Stimulated activated CD8-positive, alpha-beta memory T cell treated with anti-CD3 and anti-CD28 coated beads, Interleukin-12 subunit alpha, Interleukin-12 subunit beta, amount 100 ng/mL, for 4 hours (primary cell): ENCODE results near the gene SH3D19.

Experiments
- DNase-seq: peaks from one replicate; pipeline ENCODE4 v3.0.0-alpha.2; 2020; ENCODE audit warnings: low read depth

Gene SH3D19, protein sequence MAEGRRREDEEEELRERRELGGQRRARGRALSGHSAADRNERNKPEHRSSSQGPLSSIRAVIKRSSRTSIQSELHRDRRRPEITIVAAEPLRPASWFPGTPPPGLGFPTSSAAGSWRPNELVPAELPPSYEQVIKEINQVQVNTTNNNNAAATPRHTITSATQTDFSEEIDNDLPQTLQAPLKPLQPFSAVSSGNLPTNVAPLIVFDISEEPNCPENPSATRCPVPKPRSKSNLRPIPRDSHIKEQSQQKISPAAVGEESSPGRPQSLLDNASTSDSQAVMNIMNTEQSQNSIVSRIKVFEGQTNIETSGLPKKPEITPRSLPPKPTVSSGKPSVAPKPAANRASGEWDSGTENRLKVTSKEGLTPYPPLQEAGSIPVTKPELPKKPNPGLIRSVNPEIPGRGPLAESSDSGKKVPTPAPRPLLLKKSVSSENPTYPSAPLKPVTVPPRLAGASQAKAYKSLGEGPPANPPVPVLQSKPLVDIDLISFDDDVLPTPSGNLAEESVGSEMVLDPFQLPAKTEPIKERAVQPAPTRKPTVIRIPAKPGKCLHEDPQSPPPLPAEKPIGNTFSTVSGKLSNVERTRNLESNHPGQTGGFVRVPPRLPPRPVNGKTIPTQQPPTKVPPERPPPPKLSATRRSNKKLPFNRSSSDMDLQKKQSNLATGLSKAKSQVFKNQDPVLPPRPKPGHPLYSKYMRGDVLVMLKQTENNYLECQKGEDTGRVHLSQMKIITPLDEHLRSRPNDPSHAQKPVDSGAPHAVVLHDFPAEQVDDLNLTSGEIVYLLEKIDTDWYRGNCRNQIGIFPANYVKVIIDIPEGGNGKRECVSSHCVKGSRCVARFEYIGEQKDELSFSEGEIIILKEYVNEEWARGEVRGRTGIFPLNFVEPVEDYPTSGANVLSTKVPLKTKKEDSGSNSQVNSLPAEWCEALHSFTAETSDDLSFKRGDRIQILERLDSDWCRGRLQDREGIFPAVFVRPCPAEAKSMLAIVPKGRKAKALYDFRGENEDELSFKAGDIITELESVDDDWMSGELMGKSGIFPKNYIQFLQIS

DNA sequence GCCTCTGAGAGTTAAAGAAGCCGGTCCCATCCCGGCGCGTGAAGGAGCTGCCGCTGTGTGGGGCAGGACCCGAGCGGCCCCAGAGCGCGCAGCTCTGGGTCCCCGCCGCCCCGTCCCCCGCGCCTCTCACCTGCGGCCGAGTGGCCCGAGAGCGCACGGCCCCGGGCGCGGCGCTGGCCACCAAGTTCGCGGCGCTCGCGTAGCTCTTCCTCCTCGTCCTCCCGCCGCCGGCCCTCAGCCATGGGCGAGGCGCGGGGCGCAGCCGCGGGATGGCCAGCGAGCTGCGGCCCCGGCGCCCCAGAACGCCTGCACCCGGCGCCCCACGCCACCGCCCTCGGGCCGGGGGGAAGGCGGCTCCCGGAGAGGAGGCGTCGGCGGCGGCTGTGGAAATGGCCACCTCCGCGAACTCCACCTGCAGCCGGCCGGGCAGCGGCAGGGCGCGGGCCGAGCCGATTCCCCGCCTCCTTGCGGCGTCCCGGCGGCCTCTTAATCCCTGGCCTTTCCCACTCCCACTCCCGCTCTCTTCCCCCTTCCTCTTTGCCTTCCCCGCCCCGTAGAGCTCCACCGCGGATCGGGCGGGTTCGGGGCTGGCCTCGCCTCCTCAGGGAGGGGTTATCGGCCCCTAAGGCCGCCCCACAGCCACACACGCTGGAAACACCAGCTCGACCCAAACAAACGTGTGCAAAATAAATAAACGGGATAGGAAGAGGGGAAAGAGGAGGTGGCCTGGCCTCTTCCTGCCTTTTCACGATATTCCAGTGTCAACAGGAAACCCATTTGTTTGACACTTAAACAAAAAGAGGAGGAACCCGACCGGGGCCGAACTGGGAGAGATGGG is at the start of gene SH3D19:
SH3D19 (minus strand) TSS at position 495 of the 838 bp plus-strand sequence; CDS start at position 242, 253 bp downstream.
- no peak for DNase-seq

DNA sequence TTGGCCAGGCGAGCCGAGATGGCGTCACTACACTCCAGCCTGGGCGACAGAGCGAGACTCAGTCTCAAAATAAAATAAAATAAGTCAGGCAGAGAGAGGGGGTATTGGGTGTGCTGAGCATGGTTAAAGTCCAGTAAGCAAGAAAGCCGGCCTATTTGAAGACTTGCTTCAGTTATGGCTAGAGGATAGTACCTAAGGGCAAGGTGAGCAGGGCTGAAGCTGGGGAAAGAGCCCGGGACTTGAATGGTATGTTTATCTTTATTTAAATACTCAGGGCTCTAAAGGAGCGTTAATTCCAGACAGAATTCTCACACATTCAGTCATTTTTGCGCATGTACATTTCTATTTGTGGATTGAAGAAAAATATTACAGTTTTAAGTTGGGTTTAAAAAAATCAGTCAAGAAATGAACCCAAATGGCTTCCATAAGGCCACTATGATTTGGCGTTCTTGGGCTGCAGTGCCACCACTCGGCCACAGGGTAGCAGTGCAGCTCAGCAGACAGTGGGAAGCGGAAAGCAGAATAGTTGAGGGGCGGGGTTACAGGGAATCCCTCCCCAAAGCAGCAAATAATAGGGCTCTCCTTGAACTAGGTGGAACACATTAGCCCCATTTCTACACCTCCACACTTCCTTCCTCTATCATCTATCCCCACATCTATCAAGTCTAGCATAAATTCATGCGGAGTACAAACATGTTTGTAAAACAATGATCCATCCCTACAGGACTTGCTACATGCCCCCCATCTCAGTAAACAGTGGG is 37.2 kb upstream of the SH3D19 start:
- peak; percentile 36 for DNase-seq

DNA sequence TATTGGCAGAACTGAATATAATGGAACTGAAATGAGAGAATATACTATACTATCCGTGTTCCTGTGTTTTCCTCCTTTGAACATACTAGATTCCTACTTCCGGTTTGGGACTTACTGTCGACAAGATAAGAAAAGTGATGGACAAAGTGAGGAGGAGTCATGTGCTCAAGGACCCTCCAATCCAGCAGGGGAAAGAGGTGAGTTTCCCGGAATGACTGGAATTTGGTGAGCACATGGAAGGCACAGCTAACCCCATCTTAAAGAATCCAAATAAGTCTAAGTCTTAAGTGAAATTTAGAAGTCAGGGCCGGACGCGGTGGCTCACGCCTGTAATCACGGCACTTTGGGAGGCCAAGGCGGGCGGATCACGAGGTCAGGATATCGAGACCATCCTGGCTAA is 36.6 kb upstream of the SH3D19 start:
- no peak for DNase-seq

DNA sequence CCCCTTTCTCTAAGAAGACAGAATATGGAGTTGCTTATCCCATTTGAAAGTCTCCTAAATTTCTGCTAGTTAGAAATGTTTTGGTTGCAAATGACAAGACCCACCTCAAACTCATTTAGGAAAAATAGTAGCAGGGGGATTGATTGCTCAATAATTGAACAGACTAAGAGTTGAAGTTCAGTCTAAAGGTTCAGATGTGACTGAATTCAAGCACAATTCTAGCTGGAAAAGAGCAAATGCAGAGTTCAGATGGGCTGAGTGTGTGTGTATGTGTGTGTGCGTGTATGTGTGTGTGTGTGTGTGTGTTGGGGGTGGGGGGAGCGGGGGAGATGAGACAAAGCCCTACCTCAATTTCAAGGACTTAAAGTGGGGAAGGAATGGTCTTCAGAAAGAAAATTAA is 35.7 kb upstream of the SH3D19 start:
- DNase-seq, result no peak

DNA sequence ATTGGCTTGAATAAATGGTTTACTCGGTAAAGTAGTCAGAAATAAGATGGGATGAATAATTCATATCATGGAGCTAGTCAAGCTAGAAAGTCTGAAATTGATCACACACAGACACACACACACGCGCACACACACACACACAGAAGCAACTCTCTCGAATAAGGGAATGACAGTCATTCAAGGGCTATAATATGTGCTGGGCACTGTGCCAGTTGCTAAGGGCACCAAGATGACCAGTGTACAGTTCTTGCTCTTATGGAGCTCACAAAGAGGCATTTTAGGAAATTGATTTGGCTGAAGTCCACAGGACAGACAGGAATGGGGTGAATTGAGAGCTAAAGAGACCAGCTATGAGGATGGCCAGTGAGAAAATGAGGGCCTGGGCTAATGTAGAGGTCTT is 34.2 kb upstream of the SH3D19 start:
- DNase-seq, result no peak

DNA sequence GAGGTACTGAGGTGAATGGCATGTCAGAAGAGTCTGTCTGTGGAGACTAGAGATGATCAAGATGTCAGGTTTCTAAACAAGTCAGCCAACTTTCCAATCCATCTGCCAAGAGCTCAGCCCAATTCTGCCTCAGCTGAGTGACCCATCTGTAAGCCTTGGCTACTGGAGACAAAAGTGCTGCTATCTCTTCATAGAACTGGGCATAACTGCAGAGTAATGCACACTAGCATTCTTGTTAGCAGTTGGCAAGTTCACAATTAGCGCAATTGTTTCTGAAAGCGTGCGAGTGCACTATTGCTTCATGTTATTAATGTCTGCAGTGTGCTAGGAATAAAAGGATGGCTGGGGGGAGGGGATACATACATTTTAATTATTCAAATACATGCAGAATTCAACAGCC is 32.9 kb upstream of the SH3D19 start:
- no peak for DNase-seq

DNA sequence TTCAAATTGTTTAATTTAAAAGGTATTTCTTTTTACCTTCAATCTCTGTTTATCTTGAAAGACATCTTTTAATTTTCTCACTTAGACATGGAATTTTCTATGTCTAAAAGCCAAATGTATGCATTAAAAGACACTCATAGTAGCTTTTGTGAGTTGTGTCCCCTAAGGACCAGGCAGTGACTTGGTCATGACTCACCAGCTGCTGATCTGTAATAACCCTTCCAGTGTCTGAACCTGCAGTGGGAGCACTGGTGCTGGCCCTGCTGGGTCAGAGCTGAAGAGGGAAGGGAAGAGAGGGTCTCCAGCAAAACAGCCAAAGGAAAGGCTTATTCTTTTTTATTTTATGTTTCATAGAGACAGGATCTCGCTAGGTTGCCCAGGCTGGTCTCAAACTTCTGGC is 31.1 kb upstream of the SH3D19 start:
- DNase-seq, result no peak

DNA sequence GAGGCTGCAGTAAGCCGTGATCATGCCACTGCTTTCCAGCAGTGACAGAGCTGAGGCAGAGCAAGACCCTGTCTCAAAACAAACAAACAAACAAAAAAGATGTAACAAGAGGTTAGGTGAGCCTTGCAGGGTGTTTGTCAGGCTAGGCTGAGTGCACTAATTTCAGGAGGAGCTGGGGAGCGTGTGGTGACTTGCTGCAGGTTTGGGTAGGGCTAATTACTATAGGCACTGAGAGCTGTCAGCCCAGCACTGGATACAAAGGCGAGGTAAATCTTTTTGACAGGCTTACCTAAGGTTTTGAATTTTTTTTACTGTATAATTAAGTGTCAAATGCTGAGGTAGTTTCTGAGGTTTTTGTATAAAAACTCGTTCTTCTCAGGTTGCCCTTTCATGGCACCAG is 29.8 kb upstream of the SH3D19 start:
- DNase-seq, result no peak

DNA sequence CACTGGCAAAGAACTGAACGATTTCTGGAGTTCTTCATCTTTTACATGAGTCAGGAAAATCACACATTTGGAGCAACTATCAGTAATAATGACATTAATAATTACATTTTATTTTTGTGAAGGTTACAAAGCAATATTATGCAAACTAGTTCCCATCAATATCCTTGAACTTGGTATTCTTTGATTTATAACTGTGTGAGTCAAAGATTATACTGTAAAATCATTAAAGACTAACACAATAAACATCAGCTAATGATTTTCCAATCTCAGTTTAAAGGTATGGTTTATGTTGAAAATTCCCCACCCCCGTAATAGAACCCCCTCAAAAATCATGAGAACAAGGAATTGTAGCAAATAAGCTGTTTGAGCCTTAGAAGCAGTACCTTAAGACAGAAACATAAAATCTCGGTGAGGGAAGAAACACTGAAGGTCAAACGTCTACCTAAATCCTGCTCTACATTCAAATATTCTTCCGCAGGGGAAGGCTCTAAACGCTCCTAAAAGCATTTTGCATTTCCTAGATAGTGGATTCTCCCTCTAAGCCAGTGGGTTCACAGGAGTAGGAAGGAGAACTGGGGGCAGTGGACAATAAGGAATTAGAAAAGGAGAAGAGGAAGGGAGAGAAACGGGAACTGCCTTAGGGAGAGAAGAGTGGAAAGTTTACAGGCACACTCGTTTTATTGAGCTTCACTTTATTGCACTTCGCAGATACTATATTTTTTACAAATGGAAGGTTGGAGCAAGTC is 22.3 kb upstream of the SH3D19 start:
- no peak for DNase-seq

DNA sequence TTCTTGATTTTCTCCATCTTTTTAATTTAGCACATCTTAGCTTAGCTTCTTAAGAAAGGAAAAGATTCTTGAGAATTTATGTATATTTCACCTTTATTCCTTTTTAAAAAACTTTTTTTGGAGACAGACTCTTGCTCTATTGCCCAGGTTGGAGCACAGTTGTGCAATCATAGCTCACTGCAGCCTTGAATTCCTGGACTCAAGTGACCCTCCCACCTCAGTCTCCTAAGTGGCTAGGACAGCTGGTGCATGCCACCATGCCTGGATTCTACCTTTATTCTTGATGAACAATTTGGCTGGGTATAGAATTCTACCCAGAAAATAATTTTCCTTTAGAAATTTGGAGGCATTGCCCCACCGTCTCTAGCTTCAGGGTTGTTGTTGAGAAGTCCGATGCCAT is 19.5 kb upstream of the SH3D19 start:
- DNase-seq, result no peak

DNA sequence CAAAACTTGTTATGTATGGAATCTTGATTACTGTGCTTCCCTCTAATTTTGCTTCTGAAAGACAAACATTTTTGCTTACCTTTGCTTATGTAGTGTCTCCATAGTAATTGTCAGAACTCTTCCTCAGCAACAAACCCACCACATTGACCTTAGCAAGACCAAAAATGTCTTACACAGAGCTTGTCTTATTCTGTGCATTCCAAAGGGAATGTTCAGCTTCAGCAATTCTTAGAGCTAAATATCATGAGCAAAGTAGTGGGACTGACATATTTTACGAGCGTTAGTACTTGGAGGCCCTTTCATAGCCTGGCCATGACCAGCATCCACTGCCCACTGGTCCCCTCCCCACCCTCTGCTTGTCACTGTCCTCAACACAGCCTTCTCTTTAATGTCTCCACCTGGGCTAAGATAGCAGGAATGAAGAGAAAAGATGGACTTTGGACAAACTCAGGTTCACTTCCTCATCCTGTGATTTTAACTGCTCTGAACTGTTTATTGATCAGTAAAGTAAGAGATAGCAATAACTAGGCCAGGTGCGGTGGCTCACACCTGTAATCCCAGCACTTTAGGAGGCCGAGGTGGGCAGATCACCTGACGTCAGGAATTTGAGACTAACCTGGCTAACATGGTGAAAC is 15.5 kb upstream of the SH3D19 start:
- no peak for DNase-seq

DNA sequence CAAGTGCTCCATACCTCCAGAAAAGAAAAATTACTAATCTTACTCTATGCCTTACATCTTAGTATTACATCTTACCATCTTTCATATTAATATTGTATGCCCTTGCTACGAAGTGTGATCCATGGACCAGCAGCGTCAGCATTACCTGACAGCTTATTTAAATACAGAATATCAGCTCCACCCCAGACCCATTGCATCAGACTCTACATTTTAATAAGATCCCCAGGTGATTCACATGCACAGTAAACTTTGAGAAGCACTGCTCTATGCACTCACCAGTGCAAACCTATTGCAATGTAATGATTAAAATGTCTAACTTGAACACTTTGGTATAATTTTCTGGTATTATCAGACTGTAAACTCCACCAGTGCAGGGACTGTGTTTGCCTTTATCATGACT is 14.1 kb upstream of the SH3D19 start:
- no peak for DNase-seq

DNA sequence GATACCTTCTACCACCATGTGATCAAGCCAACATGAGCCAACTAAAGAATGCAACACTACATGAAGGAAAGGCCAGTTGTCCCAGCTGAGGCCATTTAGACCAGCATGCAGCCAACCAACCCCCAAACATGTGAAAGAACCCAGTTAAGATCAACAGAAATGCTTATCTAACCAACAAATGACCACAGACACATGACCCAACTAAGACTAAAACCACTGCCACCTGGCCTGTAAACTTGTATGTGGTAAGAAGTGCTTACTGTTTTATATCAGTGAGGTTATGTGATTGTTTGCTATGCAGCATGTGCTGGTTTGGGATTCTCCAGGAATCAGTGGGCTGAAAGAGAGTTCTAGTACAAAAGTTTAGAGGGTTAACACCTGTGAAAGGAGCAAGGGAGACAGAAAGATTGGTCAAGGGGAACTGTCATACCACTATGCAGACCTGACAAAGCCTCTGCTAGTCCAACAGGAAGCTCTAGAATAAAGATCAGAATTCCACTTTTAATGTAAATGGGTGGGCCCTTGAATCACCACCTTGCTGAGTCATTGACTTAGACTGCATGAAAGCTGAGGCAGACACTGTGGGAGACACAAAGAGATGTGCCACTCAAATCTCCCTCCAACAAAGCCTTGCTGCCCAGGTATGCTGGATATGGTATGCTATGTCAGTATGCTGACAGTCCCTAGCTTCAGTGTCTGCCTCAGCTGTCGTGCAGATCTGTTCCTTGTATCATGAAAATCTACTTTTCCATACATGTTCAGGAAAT is 6.1 kb upstream of the SH3D19 start:
- no peak for DNase-seq

DNA sequence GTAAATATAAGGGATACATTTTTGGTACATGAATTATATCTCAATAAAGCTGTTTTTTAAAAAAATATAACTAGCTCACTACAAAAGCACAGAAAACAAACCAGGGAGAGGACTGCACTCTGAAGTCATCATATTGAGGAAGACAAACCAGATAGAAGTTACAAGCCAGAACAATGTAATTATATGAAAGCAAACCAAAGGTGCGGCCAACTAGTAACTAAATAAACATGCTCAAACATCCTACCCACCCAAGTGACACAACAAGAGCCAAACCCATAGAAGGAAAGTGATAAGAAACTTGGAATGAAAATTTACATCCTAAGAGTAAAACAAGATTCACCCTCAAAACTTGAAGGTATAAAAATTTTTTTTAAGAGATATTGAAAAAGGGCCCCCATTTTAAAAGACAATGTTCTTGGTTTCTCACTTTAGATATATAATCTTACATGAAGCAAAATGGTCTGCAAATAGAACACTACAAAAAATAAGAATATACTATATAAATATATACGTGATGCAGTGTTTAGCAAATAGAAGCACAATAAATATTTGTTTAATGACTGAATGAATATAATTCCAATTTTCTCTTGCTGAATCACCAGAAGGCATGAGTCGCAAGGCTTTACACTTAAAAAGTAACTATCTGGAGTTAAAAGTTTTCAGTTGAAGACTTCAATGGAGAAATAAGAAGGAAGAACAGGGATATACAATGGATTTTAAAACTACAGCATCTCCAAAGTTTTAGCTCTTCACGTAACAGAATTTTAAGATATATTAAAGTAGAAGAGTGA is 4.0 kb upstream of the SH3D19 start:
- no peak for DNase-seq

DNA sequence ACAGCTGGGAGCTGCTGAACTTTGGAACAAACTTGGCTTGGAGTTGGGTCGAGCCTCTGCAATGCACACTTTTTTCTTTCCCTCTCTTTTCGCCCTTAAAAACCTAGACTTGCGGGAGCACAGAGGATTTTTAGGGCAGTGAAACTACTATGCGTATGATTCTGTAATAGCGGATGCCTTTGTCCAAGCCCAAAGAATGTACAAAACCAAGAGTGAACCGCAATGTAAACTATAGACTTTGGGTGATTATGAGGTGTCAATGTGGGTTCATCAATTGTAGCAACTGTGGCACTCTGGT is 493 bp upstream of the SH3D19 start:
- no peak for DNase-seq

DNA sequence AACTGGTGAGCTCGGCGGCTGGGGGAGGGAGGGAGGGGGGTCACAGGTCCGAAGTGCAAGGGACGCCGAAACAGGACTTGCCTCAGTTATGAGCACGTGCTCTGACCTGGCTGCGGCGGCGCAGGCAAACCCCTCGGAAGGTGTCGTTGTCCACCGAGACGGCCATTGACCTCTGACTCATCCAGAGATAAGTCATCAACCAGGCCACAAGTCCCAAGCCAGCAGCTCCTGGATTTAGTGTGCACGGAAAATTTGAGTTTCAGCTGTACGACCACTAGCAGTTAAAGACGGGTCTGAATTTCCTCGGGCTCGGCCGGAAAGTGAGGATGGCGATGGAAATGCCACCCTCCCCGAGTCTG is 674 bp downstream of the SH3D19 start:
- DNase-seq, result no peak

DNA sequence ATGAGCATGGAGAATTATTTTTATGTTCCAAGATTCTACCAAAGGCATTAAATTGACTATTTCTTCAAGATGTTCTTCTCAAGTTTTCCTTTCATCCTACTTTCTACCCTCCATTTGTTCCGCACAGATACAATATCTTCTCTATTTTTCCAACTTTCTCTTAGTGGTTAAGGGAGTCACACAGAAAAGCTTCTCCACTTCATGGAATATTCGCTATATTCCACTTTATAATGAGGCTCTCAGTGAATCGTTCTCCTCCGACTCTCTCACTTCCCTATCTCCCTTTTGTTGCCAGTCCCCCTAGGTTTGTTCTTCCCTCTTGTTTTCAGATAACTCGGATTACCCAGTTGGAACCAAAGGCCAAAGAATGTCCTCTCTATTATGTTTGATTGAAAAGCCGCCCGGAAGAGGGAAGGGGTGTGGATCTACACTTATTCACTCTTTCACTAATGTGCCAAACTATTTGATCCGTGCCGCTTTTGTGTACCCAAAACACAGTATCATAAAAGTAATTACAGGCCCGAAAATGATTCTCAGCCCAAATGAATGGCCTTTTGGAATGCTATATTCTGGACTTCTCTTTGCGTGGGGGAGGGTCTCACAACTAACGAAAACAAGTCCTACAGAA is 1.2 kb downstream of the SH3D19 start:
- no peak for DNase-seq

DNA sequence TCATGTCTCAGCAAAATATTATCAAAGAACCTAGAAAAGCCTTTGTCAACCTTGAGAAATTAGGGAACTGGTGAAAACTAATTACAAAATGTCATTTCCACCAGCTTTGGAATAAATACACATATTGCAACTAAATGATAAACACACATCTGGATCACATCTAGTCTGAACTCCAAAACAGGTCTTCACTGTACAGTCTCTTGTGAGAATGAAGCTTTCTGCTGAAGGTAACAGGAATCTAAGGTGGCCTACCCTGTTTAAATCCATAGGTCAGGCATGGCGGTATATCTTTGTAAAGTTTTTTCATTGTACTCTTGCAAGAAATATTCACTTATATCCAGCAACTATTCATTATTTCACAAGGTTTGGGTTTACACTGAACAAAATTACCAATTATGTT is 1.7 kb downstream of the SH3D19 start:
- no peak for DNase-seq
